ENCODE measurements around the gene METTL8. TPM values are rescaled to one million over a fixed set of nuclear protein-coding genes. Genes with fewer than 3 reads are reported as not detected.
"Not testable (repeated sequence)": the region's sequence is repeated elsewhere in the genome, so short reads cannot be mapped to it uniquely, and the experiment has no call there.

METTL8 gene
- polyA plus RNA-seq, 2 of the 4 experiments (the other 2 are of a cell fraction): 21.8 to 58.3 TPM

GRCh38 chr2:171315781-171316180 lies 118.0 kb downstream of the METTL8 start:
- no peak for FAIRE-seq
- WGBS (ENCODE audit: missing lambda C conversion rate): 92% methylated on average over 3 of the region's 3 CpGs
- Histone ChIP-seq H3K27ac (no peak overlapping the region), H3K4me1 (no peaks in the 10 kb centered on the region), H3K9me3 (peaks cover 11% of the 10 kb centered on the region), H3K4me2 (no peak overlapping the region), H3K4me3 (no peak overlapping the region)
- ATAC-seq: no peak
- no peak for TF ChIP-seq FOXS1 (CRISPR knock-in tag; IDR thresholded peaks at IDR 0.05)
- TF ChIP-seq ZSCAN20 (CRISPR knock-in tag; IDR thresholded peaks at IDR 0.05): no peak
- no peak for TF ChIP-seq NPAS2 (CRISPR knock-in tag; IDR thresholded peaks at IDR 0.05; ENCODE audit: borderline replicate concordance)
- no peak for TF ChIP-seq KDM1A (IDR thresholded peaks at IDR 0.05; ENCODE audit: low read depth)
- TF ChIP-seq ZFP36 (IDR thresholded peaks at IDR 0.05; ENCODE audit: borderline replicate concordance, partially characterized antibody): no peak
- TF ChIP-seq ZNF302 (CRISPR knock-in tag; IDR thresholded peaks at IDR 0.05): no peak
- TF ChIP-seq POLR2A (IDR thresholded peaks at IDR 0.05; ENCODE audit: low read length): no peak
- no peak for TF ChIP-seq MAZ (IDR thresholded peaks at IDR 0.05; ENCODE audit: borderline replicate concordance, low read depth, low read length)
- TF ChIP-seq FOSB (CRISPR knock-in tag; IDR thresholded peaks at IDR 0.05): no peak
- no peak for TF ChIP-seq HOXA7 (CRISPR knock-in tag; IDR thresholded peaks at IDR 0.05)
- no peak for TF ChIP-seq NR3C1 (IDR thresholded peaks at IDR 0.05)
- TF ChIP-seq HOXB13 (CRISPR knock-in tag; IDR thresholded peaks at IDR 0.05; ENCODE audit: low read depth): no peak
- no peak for TF ChIP-seq MAFK (IDR thresholded peaks at IDR 0.05; ENCODE audit: partially characterized antibody)
- no peak for TF ChIP-seq HEYL (CRISPR knock-in tag; IDR thresholded peaks at IDR 0.05)
- TF ChIP-seq EHMT2 (IDR thresholded peaks at IDR 0.05; ENCODE audit: low read depth): no peak
- CTCF ChIA-PET: interaction anchor here (0.9 kb wide), 1 partner anchor 10 kb away, joined by 3 read pairs; no protein-coding TSS in a partner anchor
- POLR2A ChIA-PET: no interaction called here
- DNase-seq (ENCODE audit: low read depth in 1 of 2, low spot score in 1 of 2): no peak

GRCh38 chr2:171312182-171312581 lies 121.6 kb downstream of the METTL8 start:
- H3K4me1 ChIP-seq; CTCF ChIA-PET; H3K27ac ChIP-seq; H3K4me2 ChIP-seq; POLR2A ChIA-PET; FAIRE-seq; ATAC-seq; DNase-seq (ENCODE audit: low read depth in 1 of 2, low spot score in 1 of 2); H3K4me3 ChIP-seq: not testable (repeated sequence)
- H3K9me3 ChIP-seq: peaks cover 11% of the 10 kb centered on the region
- 91% methylated on average over 3 of the region's 3 CpGs for WGBS (ENCODE audit: missing lambda C conversion rate)

GRCh38 chr2:171311589-171311988 lies 122.2 kb downstream of the METTL8 start:
- 92% methylated on average over 1 of the region's 1 CpG for WGBS (ENCODE audit: missing lambda C conversion rate)
- H3K4me3 ChIP-seq; POLR2A ChIA-PET; DNase-seq (ENCODE audit: low read depth in 1 of 2, low spot score in 1 of 2); H3K27ac ChIP-seq; CTCF ChIA-PET; ATAC-seq; H3K4me1 ChIP-seq; FAIRE-seq; H3K4me2 ChIP-seq: not testable (repeated sequence)
- peaks cover 11% of the 10 kb centered on the region for H3K9me3 ChIP-seq
- peak; percentile 1 for TF ChIP-seq ZFP36 (IDR thresholded peaks at IDR 0.05; ENCODE audit: borderline replicate concordance, partially characterized antibody)

GRCh38 chr2:171310889-171311288 lies 122.9 kb downstream of the METTL8 start:
- Histone ChIP-seq H3K27ac (no peak overlapping the region), H3K4me1 (no peaks in the 10 kb centered on the region), H3K4me2 (no peak overlapping the region), H3K4me3 (no peak overlapping the region), H3K9me3 (peaks cover 11% of the 10 kb centered on the region)
- no peak for ATAC-seq
- DNase-seq (ENCODE audit: low read depth in 1 of 2, low spot score in 1 of 2): no peak
- ChIA-PET POLR2A (no interaction called here), CTCF (no interaction called here)
- FAIRE-seq: no peak
- WGBS (ENCODE audit: missing lambda C conversion rate): 83% methylated on average over 2 of the region's 2 CpGs
- no peak for TF ChIP-seq TFCP2L1 (CRISPR knock-in tag; IDR thresholded peaks at IDR 0.05)
- TF ChIP-seq MAX (IDR thresholded peaks at IDR 0.05): no peak
- TF ChIP-seq CEBPB (IDR thresholded peaks at IDR 0.05): no peak
- TF ChIP-seq EHF (CRISPR knock-in tag; IDR thresholded peaks at IDR 0.05): no peak
- no peak for TF ChIP-seq PHF8 (IDR thresholded peaks at IDR 0.05; ENCODE audit: borderline replicate concordance, low read depth)
- TF ChIP-seq HOXB5 (CRISPR knock-in tag; IDR thresholded peaks at IDR 0.05): no peak
- TF ChIP-seq NFE2L2 (conservative IDR thresholded peaks at IDR 0.05; ENCODE audit: low read length): no peak
- TF ChIP-seq MAZ (IDR thresholded peaks at IDR 0.05; ENCODE audit: borderline replicate concordance, low read depth, low read length): no peak
- TF ChIP-seq ELK1 (IDR thresholded peaks at IDR 0.05; ENCODE audit: low read depth, low read length): no peak
- TF ChIP-seq BCL3 (IDR thresholded peaks at IDR 0.05): no peak

Measured in A549 (cell line).